ENCODE data around the gene DCDC2.

GRCh38 chr6:24382220-24382540, 24.3 kb upstream of the DCDC2 start:
- TF ChIP-seq CTCF (IDR thresholded peaks at IDR 0.05; ENCODE audit: insufficient read depth, low read depth, low read length) (no peak), EZH2 (IDR thresholded peaks at IDR 0.05; ENCODE audit: insufficient read depth, low read length) (no peak)
